ENCODE results near the gene CRTAC1. TPM values are rescaled to one million over a fixed set of nuclear protein-coding genes. Genes with fewer than 3 reads are reported as not detected.

The CRTAC1 gene
- total RNA-seq, 1 donor from 2014 or later, result not detected

- intact Hi-C loops (cut with micrococcal nuclease), result no loop called here
These were observed 156.9 kb downstream of the CRTAC1 start for GRCh38 chr10:97873569-97873968.

GRCh38 chr10:97870990-97871389, 159.4 kb downstream of the CRTAC1 start:
- intact Hi-C loops (cut with micrococcal nuclease), result no loop called here

GRCh38 chr10:97869091-97870042, 161.1 kb downstream of the CRTAC1 start:
- intact Hi-C loops (cut with micrococcal nuclease), result loop anchor here (1.0 kb wide), 10 partner anchors 20 to 229 kb away; partner anchors contain the start of genes AVPI1, GOLGA7B, PI4K2A and ZFYVE27

GRCh38 chr10:97868134-97868685, 162.2 kb downstream of the CRTAC1 start:
- intact Hi-C loops (cut with micrococcal nuclease), result no loop called here

GRCh38 chr10:97867220-97867800, 163.1 kb downstream of the CRTAC1 start:
- intact Hi-C loops (cut with micrococcal nuclease), result no loop called here

GRCh38 chr10:97866524-97867219, 163.7 kb downstream of the CRTAC1 start:
- intact Hi-C loops (cut with micrococcal nuclease), result no loop called here

GRCh38 chr10:97865488-97865887, 164.9 kb downstream of the CRTAC1 start:
- intact Hi-C loops (cut with micrococcal nuclease), result no loop called here

GRCh38 chr10:97863808-97864207, 166.6 kb downstream of the CRTAC1 start:
- intact Hi-C loops (cut with micrococcal nuclease), result no loop called here

- intact Hi-C loops (cut with micrococcal nuclease), result no loop called here
These were observed 168.5 kb downstream of the CRTAC1 start for GRCh38 chr10:97861924-97862323.

- intact Hi-C loops (cut with micrococcal nuclease), result no loop called here
These were observed 169.2 kb downstream of the CRTAC1 start for GRCh38 chr10:97861097-97861750.

- intact Hi-C loops (cut with micrococcal nuclease), result no loop called here
These were observed 172.4 kb downstream of the CRTAC1 start for GRCh38 chr10:97858001-97858439.

GRCh38 chr10:97854743-97855142, 175.7 kb downstream of the CRTAC1 start:
- intact Hi-C loops (cut with micrococcal nuclease), result no loop called here

- intact Hi-C loops (cut with micrococcal nuclease), result no loop called here
These were observed 177.5 kb downstream of the CRTAC1 start for GRCh38 chr10:97852840-97853405.

GRCh38 chr10:97852277-97852676, 178.1 kb downstream of the CRTAC1 start:
- intact Hi-C loops (cut with micrococcal nuclease), result no loop called here

GRCh38 chr10:97851341-97852001, 178.9 kb downstream of the CRTAC1 start:
- intact Hi-C loops (cut with micrococcal nuclease), result no loop called here

GRCh38 chr10:97850446-97850845, 180.0 kb downstream of the CRTAC1 start:
- intact Hi-C loops (cut with micrococcal nuclease), result no loop called here

- intact Hi-C loops (cut with micrococcal nuclease), result loop anchor here (1.0 to 10.0 kb wide), 8 partner anchors 10 to 445 kb away; partner anchors contain the start of genes AVPI1, R3HCC1L, RRP12 and ZFYVE27
These were observed 180.6 kb downstream of the CRTAC1 start, which contains the start of gene GOLGA7B for GRCh38 chr10:97849687-97850402. GOLGA7B (plus strand) TSS chr10:97849843; CDS start chr10:97850304, 461 bp downstream.

GRCh38 chr10:97849103-97849686, 181.2 kb downstream of the CRTAC1 start:
- intact Hi-C loops (cut with micrococcal nuclease), result loop anchor here (1.0 to 10.0 kb wide), 8 partner anchors 9 to 444 kb away; partner anchors contain the start of genes AVPI1, R3HCC1L, RRP12 and ZFYVE27

GRCh38 chr10:97844678-97845077, 185.7 kb downstream of the CRTAC1 start:
- intact Hi-C loops (cut with micrococcal nuclease), result loop anchor here (10.0 kb wide), 1 partner anchor 440 kb away; the partner anchor contains the start of gene RRP12

Data from T-helper 1 cell treated with Interleukin-12 subunit alpha and Interleukin-12 subunit beta and Interleukin-4 antibody, amounts not matched to agents 30 ng/mL and 1 ng/mL, for 36 hours (primary cell).